Measurements from ENCODE around the gene FRAS1. TPM values are rescaled to one million over a fixed set of nuclear protein-coding genes. Genes with fewer than 3 reads are reported as not detected.

The FRAS1 gene
- total and polyA plus RNA-seq, 2 donors (not counting 1 experiment from before 2014, with no cell fraction given) = 0.03 to 0.12 TPM

DNA sequence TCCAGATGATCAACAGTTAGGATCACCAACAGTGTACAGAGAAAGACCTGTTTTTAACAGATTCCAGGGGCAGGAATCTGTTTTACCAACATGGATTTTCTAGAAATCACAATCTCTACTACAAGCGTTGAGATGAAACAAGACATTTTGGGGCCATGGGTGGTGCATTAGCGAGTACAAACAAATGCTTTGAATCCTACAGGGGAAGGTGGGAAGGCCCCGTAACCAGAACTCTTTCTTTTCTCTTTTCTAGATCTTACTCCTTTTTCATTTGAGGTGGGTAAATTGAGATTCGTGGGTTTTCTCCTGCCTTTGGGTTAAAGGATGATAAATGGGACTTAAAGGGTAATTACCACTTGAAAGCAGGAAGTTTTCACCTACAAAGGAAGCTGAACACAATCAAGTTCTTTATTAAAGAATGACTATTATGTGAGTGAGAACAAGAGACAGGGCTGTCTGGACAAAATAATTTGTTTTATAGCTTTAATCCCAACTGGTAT lies 304.5 kb downstream of the FRAS1 start:
- no peak overlapping the region for H3K4me3 Mint-ChIP-seq
- no peaks in the 10 kb centered on the region for H4K20me1 ChIP-seq (ENCODE audit: control insufficient read depth, insufficient read depth, low read length, poor library complexity, severe bottlenecking)
- no peak for DNase-seq

DNA sequence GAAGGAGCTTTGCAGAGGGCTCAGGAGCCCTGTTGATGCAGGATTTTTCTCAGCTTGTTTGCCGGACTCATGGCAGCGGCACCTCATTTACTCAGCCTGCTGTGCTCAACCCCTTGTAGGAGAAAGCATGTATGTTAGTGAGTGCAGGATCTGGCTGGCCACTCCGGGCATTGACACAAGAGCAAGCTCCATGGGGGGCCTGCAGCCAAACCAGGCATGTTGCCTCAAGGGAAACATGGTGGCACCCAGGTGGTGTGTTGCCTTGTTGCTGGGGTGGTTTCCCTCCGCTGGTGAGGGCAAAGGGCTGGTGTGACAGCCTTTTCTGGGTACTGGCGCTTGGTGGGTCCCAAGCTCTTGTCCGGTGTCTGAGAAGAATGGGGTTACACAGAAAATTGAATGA lies 305.2 kb downstream of the FRAS1 start:
- no peak for TF ChIP-seq EZH2 (IDR thresholded peaks at IDR 0.05; ENCODE audit: borderline replicate concordance, insufficient read depth, low read depth, low read length, poor library complexity, severe bottlenecking)
- TF ChIP-seq, protein P1, sequence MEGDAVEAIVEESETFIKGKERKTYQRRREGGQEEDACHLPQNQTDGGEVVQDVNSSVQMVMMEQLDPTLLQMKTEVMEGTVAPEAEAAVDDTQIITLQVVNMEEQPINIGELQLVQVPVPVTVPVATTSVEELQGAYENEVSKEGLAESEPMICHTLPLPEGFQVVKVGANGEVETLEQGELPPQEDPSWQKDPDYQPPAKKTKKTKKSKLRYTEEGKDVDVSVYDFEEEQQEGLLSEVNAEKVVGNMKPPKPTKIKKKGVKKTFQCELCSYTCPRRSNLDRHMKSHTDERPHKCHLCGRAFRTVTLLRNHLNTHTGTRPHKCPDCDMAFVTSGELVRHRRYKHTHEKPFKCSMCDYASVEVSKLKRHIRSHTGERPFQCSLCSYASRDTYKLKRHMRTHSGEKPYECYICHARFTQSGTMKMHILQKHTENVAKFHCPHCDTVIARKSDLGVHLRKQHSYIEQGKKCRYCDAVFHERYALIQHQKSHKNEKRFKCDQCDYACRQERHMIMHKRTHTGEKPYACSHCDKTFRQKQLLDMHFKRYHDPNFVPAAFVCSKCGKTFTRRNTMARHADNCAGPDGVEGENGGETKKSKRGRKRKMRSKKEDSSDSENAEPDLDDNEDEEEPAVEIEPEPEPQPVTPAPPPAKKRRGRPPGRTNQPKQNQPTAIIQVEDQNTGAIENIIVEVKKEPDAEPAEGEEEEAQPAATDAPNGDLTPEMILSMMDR (IDR thresholded peaks at IDR 0.05) = no peak
- 98% methylated on average over 6 of the region's 6 CpGs for WGBS (ENCODE audit: insufficient coverage)
- H3K27ac Mint-ChIP-seq = no peak overlapping the region

More for the DNA sequence above, 304.5 kb downstream of the FRAS1 start:
- ChIA-PET POLR2A (no interaction called here), CTCF (no interaction called here)
- Histone ChIP-seq H3K79me2 (ENCODE audit: control insufficient read depth, insufficient read depth, low read length) (no peaks in the 10 kb centered on the region), H2AFZ (ENCODE audit: insufficient read depth, low read depth, low read length, poor library complexity, severe bottlenecking) (no peak overlapping the region), H3K27me3 (replicated peaks in 1 of 4; ENCODE audit: control extremely low read depth in 1 of 4, control insufficient read depth in 3 of 4, insufficient read depth in 4 of 4, low read length in 3 of 4) (peaks cover 0 to 6% (median 1%) of the 10 kb centered on the region in 4 experiments), H3K27ac (ENCODE audit: low read length in 2 of 2) (no peak overlapping the region), H3K36me3 (replicated peaks in 1 of 2; ENCODE audit: control extremely low read depth in 1 of 2, control insufficient read depth in 1 of 2, extremely low read depth in 1 of 2, insufficient read depth in 2 of 2, low read length in 1 of 2) (no peaks in the 10 kb centered on the region), H3K9ac (ENCODE audit: low read length) (no peak overlapping the region), H3K4me3 (ENCODE audit: control extremely low read depth in 1 of 5, extremely low read depth in 1 of 5, insufficient read depth in 1 of 5, low read depth in 2 of 5, low read length in 4 of 5) (no peak overlapping the region), H3K4me1 (ENCODE audit: control insufficient read depth in 2 of 2, insufficient read depth in 2 of 2, low read length in 2 of 2) (no peaks in the 10 kb centered on the region), H3K4me2 (replicated peaks; ENCODE audit: low read depth, low read length, poor library complexity, severe bottlenecking) (no peak overlapping the region), H3K9me3 (ENCODE audit: control extremely low read depth in 1 of 3, control insufficient read depth in 2 of 3, insufficient read depth in 1 of 3, low read length in 2 of 3) (no peaks in the 10 kb centered on the region)
- TF ChIP-seq EZH2 (IDR thresholded peaks at IDR 0.05; ENCODE audit: borderline replicate concordance, insufficient read depth, low read depth, low read length, poor library complexity, severe bottlenecking) = no peak
- TF ChIP-seq, protein P1 (IDR thresholded peaks at IDR 0.05) = no peak
- no peak for ATAC-seq (ENCODE audit: low read depth)
- Mint-ChIP-seq H3K4me1 (no peaks in the 10 kb centered on the region), H3K27me3 (peaks cover 24% of the 10 kb centered on the region), H3K27ac (no peak overlapping the region), H3K9me3 (ENCODE audit: insufficient read depth) (no peaks in the 10 kb centered on the region)
- intact Hi-C loops (cut with micrococcal nuclease) = no loop called here
- no CpG with 5 or more reads among the region's 4 CpGs for WGBS (ENCODE audit: insufficient coverage)

More for the DNA sequence above, 305.2 kb downstream of the FRAS1 start:
- Histone ChIP-seq H3K4me3 (ENCODE audit: control extremely low read depth in 1 of 5, extremely low read depth in 1 of 5, insufficient read depth in 1 of 5, low read depth in 2 of 5, low read length in 4 of 5) (no peak overlapping the region), H3K4me1 (ENCODE audit: control insufficient read depth in 2 of 2, insufficient read depth in 2 of 2, low read length in 2 of 2) (no peaks in the 10 kb centered on the region), H3K36me3 (replicated peaks in 1 of 2; ENCODE audit: control extremely low read depth in 1 of 2, control insufficient read depth in 1 of 2, extremely low read depth in 1 of 2, insufficient read depth in 2 of 2, low read length in 1 of 2) (no peaks in the 10 kb centered on the region), H3K9ac (ENCODE audit: low read length) (no peak overlapping the region), H3K79me2 (ENCODE audit: control insufficient read depth, insufficient read depth, low read length) (no peaks in the 10 kb centered on the region), H4K20me1 (ENCODE audit: control insufficient read depth, insufficient read depth, low read length, poor library complexity, severe bottlenecking) (no peaks in the 10 kb centered on the region), H3K9me3 (ENCODE audit: control extremely low read depth in 1 of 3, control insufficient read depth in 2 of 3, insufficient read depth in 1 of 3, low read length in 2 of 3) (no peaks in the 10 kb centered on the region), H2AFZ (ENCODE audit: insufficient read depth, low read depth, low read length, poor library complexity, severe bottlenecking) (no peak overlapping the region), H3K4me2 (replicated peaks; ENCODE audit: low read depth, low read length, poor library complexity, severe bottlenecking) (no peak overlapping the region), H3K27ac (ENCODE audit: low read length in 2 of 2) (no peak overlapping the region), H3K27me3 (replicated peaks in 1 of 4; ENCODE audit: control extremely low read depth in 1 of 4, control insufficient read depth in 3 of 4, insufficient read depth in 4 of 4, low read length in 3 of 4) (peaks cover 0 to 3% (median 0%) of the 10 kb centered on the region in 4 experiments)
- DNase-seq = no peak
- CTCF ChIA-PET = no interaction called here
- intact Hi-C loops (cut with micrococcal nuclease) = no loop called here
- no peak for ATAC-seq (ENCODE audit: low read depth)
- POLR2A ChIA-PET = no interaction called here
- H3K9me3 Mint-ChIP-seq (ENCODE audit: insufficient read depth) = no peaks in the 10 kb centered on the region
- no peak overlapping the region for H3K4me3 Mint-ChIP-seq
- H3K4me1 Mint-ChIP-seq = no peaks in the 10 kb centered on the region
- peaks cover 24% of the 10 kb centered on the region for H3K27me3 Mint-ChIP-seq
